Panc1 (cell line): Measurements from ENCODE around the gene MAK. TPM values are rescaled to one million over a fixed set of nuclear protein-coding genes. Genes with fewer than 3 reads are reported as not detected.

Experiments used
- ATAC-seq: fragments of 200-7000 bp; cut with Tn5 transposase; 2 replicates; pipeline ENCODE4 v1.9.1; 2020; ENCODE audit warnings: mild to moderate bottlenecking, moderate library complexity
- BruUV-seq: library from RNA; stranded (reverse); fragments of 400-500 nt; replicated peaks from 2 replicates; lab custom pipeline; 2021; lab: Mats Ljungman, UMichigan
- CTCF ChIA-PET: fragments of 300-600 bp; sonication (Branson Sonifier 250); formaldehyde crosslinking; loops from one replicate; lab custom pipeline; 2022; ENCODE audit warnings: antibody characterized with exemption; lab: Charles Lee
- POLR2A ChIA-PET: fragments of 300-600 bp; sonication (Branson Sonifier 250); formaldehyde crosslinking; loops from one replicate; lab custom pipeline; 2022; ENCODE audit warnings: antibody characterized with exemption; lab: Charles Lee
- DNase-seq: peaks from one replicate; pipeline ENCODE4 v3.0.0-alpha.2; 2010; ENCODE audit warnings: low read depth, low spot score
- H3K27ac ChIP-seq: 2 replicates; pipeline ENCODE4 v1.5.1; 2011; ENCODE audit warnings: mild to moderate bottlenecking, low read length, inconsistent platforms
- H3K27me3 ChIP-seq: fragments of 200-500 bp; sonication (Bioruptor generic); 2 replicates; pipeline ENCODE4 v1.6.0; 2014; ENCODE audit warnings: low read length, inconsistent platforms; ENCODE audit not compliant: control insufficient read depth, insufficient read depth
- H3K36me3 ChIP-seq: fragments of 200-500 bp; sonication (Bioruptor generic); 2 replicates; pipeline ENCODE4 v1.5.1; 2014; ENCODE audit warnings: inconsistent platforms, mild to moderate bottlenecking, low read length, moderate library complexity; ENCODE audit not compliant: control insufficient read depth, insufficient read depth
- H3K4me1 ChIP-seq: 2 replicates; pipeline ENCODE4 v1.5.1; 2011; ENCODE audit warnings: inconsistent platforms, mild to moderate bottlenecking, low read length, moderate library complexity; ENCODE audit not compliant: control insufficient read depth, insufficient read depth
- H3K4me3 ChIP-seq, 2 experiments: 2 replicates each; pipeline ENCODE4 v1.5.1; 2011 to 2012; ENCODE audit warnings: low read depth in 2 of 2, low read length in 2 of 2, mild to moderate bottlenecking in 2 of 2, inconsistent platforms in 1 of 2, moderate library complexity in 1 of 2
- H3K9me3 ChIP-seq: fragments of 200-500 bp; sonication (Bioruptor generic); 2 replicates; pipeline ENCODE4 v1.5.1; 2014; ENCODE audit warnings: low read depth, mild to moderate bottlenecking, inconsistent platforms, low read length, moderate library complexity; ENCODE audit not compliant: control insufficient read depth, insufficient read depth
- POLR2AphosphoS5 ChIP-seq: IDR thresholded peaks from 2 replicates; pipeline ENCODE4 v1.6.1; 2012; ENCODE audit warnings: mild to moderate bottlenecking, low read depth, low read length, moderate library complexity
- REST ChIP-seq, 2 experiments: IDR thresholded peaks; 2 replicates each; pipeline ENCODE4 v1.6.1; 2011 to 2012; ENCODE audit warnings: low read depth in 2 of 2, control low read depth in 1 of 2, low read length in 1 of 2, mild to moderate bottlenecking in 1 of 2, moderate library complexity in 1 of 2; ENCODE audit not compliant: insufficient read depth in 1 of 2
- SIN3A ChIP-seq: IDR thresholded peaks from 2 replicates; pipeline ENCODE4 v1.6.1; 2012; ENCODE audit warnings: low read depth, mild to moderate bottlenecking, low read length, moderate library complexity, borderline replicate concordance; ENCODE audit not compliant: insufficient read depth
- TCF7L2 ChIP-seq: IDR thresholded peaks from 2 replicates; pipeline ENCODE4 v1.6.1; 2011; ENCODE audit warnings: mild to moderate bottlenecking, low read depth, low read length, inconsistent platforms
- in situ Hi-C: cut with HindIII; loops from 2 replicates; pipeline ENCODE4 v1.10.0; 2016; ENCODE audit warnings: low sequenced_read_pairs, low pct_unique_long_range_greater_than_20kb
- intact Hi-C: fragments of 100-400 bp; cut with micrococcal nuclease; formaldehyde crosslinking; loops from one replicate; pipeline ENCODE4 v1.10.0; 2022; ENCODE audit not compliant: unreplicated experiment
- total RNA-seq: library from RNA; stranded (reverse); gene quantifications from one replicate; pipeline ENCODE4 v1.2.1, GENCODE V29; 2021; ENCODE audit not compliant: unreplicated experiment
- TF ChIP-seq, protein P1 (sequence below): fragments of 450-650 bp; IDR thresholded peaks from 2 replicates; pipeline ENCODE4 v1.5.1; 2017; ENCODE audit warnings: mild to moderate bottlenecking

MAK gene
- total RNA-seq, 1 experiment from 2014 or later = 0.21 TPM

- TF ChIP-seq, protein P1, sequence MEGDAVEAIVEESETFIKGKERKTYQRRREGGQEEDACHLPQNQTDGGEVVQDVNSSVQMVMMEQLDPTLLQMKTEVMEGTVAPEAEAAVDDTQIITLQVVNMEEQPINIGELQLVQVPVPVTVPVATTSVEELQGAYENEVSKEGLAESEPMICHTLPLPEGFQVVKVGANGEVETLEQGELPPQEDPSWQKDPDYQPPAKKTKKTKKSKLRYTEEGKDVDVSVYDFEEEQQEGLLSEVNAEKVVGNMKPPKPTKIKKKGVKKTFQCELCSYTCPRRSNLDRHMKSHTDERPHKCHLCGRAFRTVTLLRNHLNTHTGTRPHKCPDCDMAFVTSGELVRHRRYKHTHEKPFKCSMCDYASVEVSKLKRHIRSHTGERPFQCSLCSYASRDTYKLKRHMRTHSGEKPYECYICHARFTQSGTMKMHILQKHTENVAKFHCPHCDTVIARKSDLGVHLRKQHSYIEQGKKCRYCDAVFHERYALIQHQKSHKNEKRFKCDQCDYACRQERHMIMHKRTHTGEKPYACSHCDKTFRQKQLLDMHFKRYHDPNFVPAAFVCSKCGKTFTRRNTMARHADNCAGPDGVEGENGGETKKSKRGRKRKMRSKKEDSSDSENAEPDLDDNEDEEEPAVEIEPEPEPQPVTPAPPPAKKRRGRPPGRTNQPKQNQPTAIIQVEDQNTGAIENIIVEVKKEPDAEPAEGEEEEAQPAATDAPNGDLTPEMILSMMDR = no peak
- TF ChIP-seq POLR2AphosphoS5 (peak; percentile 93), SIN3A (peak; percentile 76; the same call in 1 of the 2 replicates), TCF7L2 (no peak; the same call in 1 of the 2 replicates), REST (IDR thresholded peaks at IDR 0.05; ENCODE audit: insufficient read depth in 1 of 2, low read depth in 2 of 2, low read length in 1 of 2) (no peak)
- Histone ChIP-seq H3K4me1 (peaks cover 18% of the 10 kb centered on the region), H3K36me3 (no peaks in the 10 kb centered on the region), H3K4me3 (peak within 1 kb of the TSS; percentile 77 to 91), H3K9me3 (no peaks in the 10 kb centered on the region), H3K27ac (peak within 1 kb of the TSS; percentile 95), H3K27me3 (no peaks in the 10 kb centered on the region)
- POLR2A ChIA-PET = interaction anchor here (1.0 kb wide), 1 partner anchor 200 kb away, joined by 8 read pairs; no protein-coding TSS in a partner anchor
- intact Hi-C loops (no loop called here), in situ Hi-C loops (no loop called here)
- DNase-seq = peak; percentile 91
- ATAC-seq = peak; percentile 100
- CTCF ChIA-PET = interaction anchor here (0.5 kb wide), 1 partner anchor 28 kb away, joined by 11 read pairs; the partner anchor contains the start of gene PAK1IP1
- TSS peak; percentile 92 for BruUV-seq
These were observed 115.3 kb downstream of the MAK start, which contains the start of gene TMEM14C for GRCh38 chr6:10722820-10723566. TSS of gene TMEM14C (plus strand) at chr6:10723070. CDS start at chr6:10724614, 1,544 bp downstream.

- Histone ChIP-seq H3K27ac (peak overlapping the region; percentile 95), H3K4me1 (peaks cover 18% of the 10 kb centered on the region), H3K9me3 (no peaks in the 10 kb centered on the region), H3K27me3 (no peaks in the 10 kb centered on the region), H3K36me3 (no peaks in the 10 kb centered on the region), H3K4me3 (peak overlapping the region; percentile 77 to 91)
- ATAC-seq (no peak), DNase-seq (no peak)
- ChIA-PET POLR2A (interaction anchor here (1.0 kb wide), 1 partner anchor 199 kb away, joined by 8 read pairs; no protein-coding TSS in a partner anchor), CTCF (no interaction called here)
- BruUV-seq = no TSS peak
- in situ Hi-C loops = no loop called here
- intact Hi-C loops = no loop called here
- TF ChIP-seq SIN3A (no peak), TCF7L2 (no peak), REST (IDR thresholded peaks at IDR 0.05; ENCODE audit: insufficient read depth in 1 of 2, low read depth in 2 of 2, low read length in 1 of 2) (no peak), POLR2AphosphoS5 (no peak)
- TF ChIP-seq, protein P1 = no peak
These were observed 115.8 kb downstream of the MAK start for GRCh38 chr6:10722570-10722819.
